Heart left ventricle (tissue), 16 donors: ENCODE results near the gene RPTOR. TPM values are rescaled to one million over a fixed set of nuclear protein-coding genes. Genes with fewer than 3 reads are reported as not detected.

Experiments
- ATAC-seq, 4 donors: fragments of 200-7000 bp; cut with Tn5 transposase; one replicate each; pipeline ENCODE4 v1.9.1; 2020 to 2022; ENCODE audit warnings: moderate library complexity in 4 of 4, mild to moderate bottlenecking in 3 of 4, moderate number of reproducible peaks in 1 of 4
- DNase-seq, 5 donors: peaks; one replicate each; pipeline ENCODE4 v3.0.0-alpha.2; 2020
- H3K27ac ChIP-seq, 12 donors: fragments of 200-600 bp; sonication (generic) in 4 of 12; one replicate each; pipeline versions ENCODE4 v1.5.0 to v1.8.0; 2016 to 2022; ENCODE audit warnings: mild to moderate bottlenecking in 2 of 12
- H3K27me3 ChIP-seq, 9 donors: fragments of 200-600 bp; sonication (generic) in 2 of 9; one replicate each; pipeline versions ENCODE4 v1.5.1 to v1.8.0; 2016 to 2022; ENCODE audit warnings: mild to moderate bottlenecking in 3 of 9
- H3K36me3 ChIP-seq, 9 donors: fragments of 200-600 bp; sonication (generic) in 2 of 9; one replicate each; pipeline versions ENCODE4 v1.5.0 to v1.8.0; 2018 to 2022; ENCODE audit warnings: mild to moderate bottlenecking in 2 of 9
- H3K4me1 ChIP-seq, 12 donors: fragments of 200-600 bp; sonication (generic) in 4 of 12; one replicate each; pipeline versions ENCODE4 v1.5.0 to v1.8.0; 2016 to 2022; ENCODE audit warnings: mild to moderate bottlenecking in 3 of 12
- H3K4me3 ChIP-seq, 12 donors: fragments of 200-600 bp; sonication (generic) in 4 of 12; one replicate each; pipeline versions ENCODE4 v1.5.0 to v1.8.0; 2017 to 2022; ENCODE audit warnings: mild to moderate bottlenecking in 9 of 12, moderate library complexity in 4 of 12
- H3K9me3 ChIP-seq, 12 donors: fragments of 200-600 bp; sonication (generic) in 4 of 12; one replicate each; pipeline versions ENCODE4 v1.5.0 to v1.8.0; 2016 to 2022; ENCODE audit warnings: mild to moderate bottlenecking in 1 of 12
- POLR2A ChIP-seq, 2 donors: fragments of 450-650 bp; IDR thresholded peaks; one replicate each; pipeline ENCODE4 v1.6.1; 2017; ENCODE audit warnings: antibody characterized with exemption in 2 of 2, mild to moderate bottlenecking in 2 of 2, moderate library complexity in 2 of 2
- WGBS, 4 donors: extraction: QIAGEN DNeasy Blood & Tissue Kit in 2 of 4; methylation state at CpG; one replicate each; pipeline versions ENCODE4 v1.1.5 to v1.1.7; 2013 to 2018; 5-methylcytosine and 5-hydroxymethylcytosine counted together
- intact Hi-C, 10 donors: fragments of 100-400 bp; cut with DNase I; formaldehyde crosslinking; loops; one replicate each; pipeline versions ENCODE4 v1.11.1 to v1.14.2; 2022
- polyA plus RNA-seq, 2 donors: library from polyadenylated mRNA; stranded (reverse); fragments of 200-250 nt; gene quantifications; one replicate each; pipeline ENCODE4 v1.2.3, GENCODE V29; 2013
- total RNA-seq, 9 donors: library from RNA; depleted of rRNA in 2 of 9; stranded (reverse); fragments of >200 nt in 2 of 9; fragmentation: NEBNext Ultra II Directional in 3 of 9; extraction: Animal tissue kit (Norgen Biotek cat#: 25700) in 3 of 9; gene quantifications; one replicate each; pipeline versions ENCODE4 v1.1.0 to v1.2.4, GENCODE V29; 2016 to 2023
- TF ChIP-seq, protein P1 (sequence below), 12 donors: fragments of 200-600 bp; sonication (generic) in 4 of 12; IDR thresholded peaks; one replicate each; pipeline versions ENCODE4 v1.5.0 to v1.8.0; 2018 to 2022; ENCODE audit warnings: antibody characterized with exemption in 12 of 12, mild to moderate bottlenecking in 5 of 12
- donor health status: ischemic (EF 13 %, LVEDD 7.1; RV severe dilation, severe dysfunction).
- donor health status: healthy with polysubstance abuse.
- donor health status: DM: no; HTN: yes; CAD: no.
- donor health status: DM: no; HTN: no; CAD: no.
- donor health status: ischemic (EF 25% LVEDD 6.9; RV normal size, moderate dysfunction).
- donor health status: ischemic (EF 25% LVEDD 5.7; RV mildly dilated, moderate dysfunction).
- donor health status: healthy.
- donor health status: DM: yes; HTN: yes; CAD: no.
- donor health status: ischemic (EF 35%, LVEDD 5.7; RV mildly dilated, moderate dysfunction).
- donor health status: nonischemic (EF 11% LVEDD 7.7; RV severe dilation, severe dysfunction).
- donor health status: DM: yes; HTN: yes; CAD: no.
- donor health status: PGD.
- donor health status: ischemic (EF 29% LVEDD 5.4; RV normal size, mild dysfunction).
- donor health status: nonischemic (EF 23%, LVEDD 6.1; RV moderate dilation, normal function).

Gene RPTOR
- total and polyA plus RNA-seq, 11 donors, result 14.7 to 31.7 (median 26.0) TPM

DNA sequence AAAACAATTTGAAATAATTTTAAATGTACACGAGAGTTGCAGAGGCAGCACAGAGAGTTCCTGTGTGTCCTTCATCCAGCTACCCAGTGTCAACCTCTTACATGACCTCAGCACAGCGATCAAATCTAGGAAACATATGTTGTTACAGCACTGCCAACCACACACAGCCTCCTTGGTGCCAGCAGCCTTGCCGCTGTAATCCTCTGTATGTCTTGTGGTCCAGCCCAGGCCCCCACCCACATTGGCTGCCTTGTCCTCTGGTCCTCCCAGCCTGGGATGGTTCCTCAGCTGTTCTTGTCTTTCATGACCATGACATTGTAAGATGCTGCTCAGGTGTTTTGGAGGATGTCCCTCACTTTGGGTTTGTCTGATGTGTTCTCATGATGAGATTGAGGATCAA lies 178.0 kb downstream of the RPTOR start:
- no peak for TF ChIP-seq POLR2A (IDR thresholded peaks at IDR 0.05)
- TF ChIP-seq, protein P1, sequence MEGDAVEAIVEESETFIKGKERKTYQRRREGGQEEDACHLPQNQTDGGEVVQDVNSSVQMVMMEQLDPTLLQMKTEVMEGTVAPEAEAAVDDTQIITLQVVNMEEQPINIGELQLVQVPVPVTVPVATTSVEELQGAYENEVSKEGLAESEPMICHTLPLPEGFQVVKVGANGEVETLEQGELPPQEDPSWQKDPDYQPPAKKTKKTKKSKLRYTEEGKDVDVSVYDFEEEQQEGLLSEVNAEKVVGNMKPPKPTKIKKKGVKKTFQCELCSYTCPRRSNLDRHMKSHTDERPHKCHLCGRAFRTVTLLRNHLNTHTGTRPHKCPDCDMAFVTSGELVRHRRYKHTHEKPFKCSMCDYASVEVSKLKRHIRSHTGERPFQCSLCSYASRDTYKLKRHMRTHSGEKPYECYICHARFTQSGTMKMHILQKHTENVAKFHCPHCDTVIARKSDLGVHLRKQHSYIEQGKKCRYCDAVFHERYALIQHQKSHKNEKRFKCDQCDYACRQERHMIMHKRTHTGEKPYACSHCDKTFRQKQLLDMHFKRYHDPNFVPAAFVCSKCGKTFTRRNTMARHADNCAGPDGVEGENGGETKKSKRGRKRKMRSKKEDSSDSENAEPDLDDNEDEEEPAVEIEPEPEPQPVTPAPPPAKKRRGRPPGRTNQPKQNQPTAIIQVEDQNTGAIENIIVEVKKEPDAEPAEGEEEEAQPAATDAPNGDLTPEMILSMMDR (IDR thresholded peaks at IDR 0.05), result no peak

DNA sequence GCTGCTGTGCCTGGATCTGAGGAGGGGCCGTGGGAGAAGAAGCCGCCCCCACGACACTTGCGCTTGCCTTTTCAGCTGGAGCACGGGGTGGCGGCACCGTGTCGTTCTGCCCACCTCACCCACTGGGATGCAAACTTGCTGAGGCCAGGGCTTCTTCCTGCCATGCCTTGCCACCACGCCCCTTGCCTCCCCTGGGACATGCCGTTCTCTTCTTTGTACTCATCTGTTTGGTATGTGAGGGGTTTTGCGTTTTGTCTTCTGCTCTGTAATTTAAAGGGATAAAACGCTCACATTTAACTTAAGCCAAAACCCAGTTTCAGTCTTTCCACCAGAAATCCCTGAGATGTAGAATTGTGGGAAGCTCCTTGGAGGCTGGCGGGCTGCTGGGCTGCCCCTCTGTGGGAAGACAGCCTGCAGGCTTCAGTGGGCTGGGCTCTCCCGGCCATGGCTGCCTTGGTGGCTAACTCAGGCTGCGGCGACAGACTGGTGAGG lies 180.2 kb downstream of the RPTOR start:
- DNase-seq, result no peak
- 83 to 90% (median 88%) methylated on average over 16 of the region's 16 CpGs for WGBS, 4 donors
- no peaks in the 10 kb centered on the region for H3K36me3 ChIP-seq

More for the DNA sequence above, 178.0 kb downstream of the RPTOR start:
- no peak for ATAC-seq
- no peaks in the 10 kb centered on the region for H3K27me3 ChIP-seq
- no peak overlapping the region for H3K4me3 ChIP-seq
- H3K27ac ChIP-seq, result no peak overlapping the region
- intact Hi-C loops, result no loop called here
- peaks cover 0 to 4% (median 0%) of the 10 kb centered on the region in 12 donors for H3K9me3 ChIP-seq
- no peak for DNase-seq
- peaks cover 0 to 22% (median 9%) of the 10 kb centered on the region in 12 donors for H3K4me1 ChIP-seq
- no peaks in the 10 kb centered on the region for H3K36me3 ChIP-seq
- WGBS, 4 donors, result 85 to 95% (median 88%) methylated on average over 3 of the region's 3 CpGs

DNA sequence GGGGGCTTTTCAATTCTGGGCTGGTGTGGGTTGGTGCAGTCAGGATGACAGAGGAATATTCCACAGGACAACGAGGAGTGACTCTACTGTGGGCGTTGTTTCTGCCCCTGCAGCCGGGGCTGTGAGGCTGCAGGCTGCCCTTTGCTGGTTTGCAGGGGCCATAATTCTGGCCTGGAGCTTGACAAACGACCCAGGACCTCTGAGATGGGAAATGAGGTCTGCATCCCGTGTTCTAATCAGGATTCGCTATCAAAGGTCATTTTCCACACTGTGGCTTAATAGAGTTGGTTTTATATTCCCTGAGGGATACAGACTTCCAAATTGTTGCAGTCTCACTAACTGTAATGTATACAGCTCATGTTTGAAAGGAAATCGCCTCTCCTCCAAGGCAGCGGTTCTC lies 180.9 kb downstream of the RPTOR start:
- 49 to 64% (median 60%) methylated on average over 8 of the region's 8 CpGs for WGBS, 4 donors
- H3K27ac ChIP-seq, result no peak overlapping the region
- TF ChIP-seq, protein P1 (IDR thresholded peaks at IDR 0.05), result no peak
- TF ChIP-seq POLR2A (IDR thresholded peaks at IDR 0.05), result no peak
- intact Hi-C loops, result no loop called here
- H3K4me3 ChIP-seq, result no peak overlapping the region
- ATAC-seq, result peak in 1 of 4 donors; percentile 72
- no peak for DNase-seq
- peaks cover 0 to 22% (median 9%) of the 10 kb centered on the region in 12 donors for H3K4me1 ChIP-seq
- peaks cover 0 to 4% (median 0%) of the 10 kb centered on the region in 12 donors for H3K9me3 ChIP-seq
- H3K36me3 ChIP-seq, result peaks cover 0 to under 1% (median 0%) of the 10 kb centered on the region in 9 donors
- H3K27me3 ChIP-seq, result no peaks in the 10 kb centered on the region

More for the DNA sequence above, 180.2 kb downstream of the RPTOR start:
- intact Hi-C loops, result no loop called here
- no peak overlapping the region for H3K27ac ChIP-seq
- ATAC-seq, result no peak
- peaks cover 0 to 22% (median 9%) of the 10 kb centered on the region in 12 donors for H3K4me1 ChIP-seq
- no peaks in the 10 kb centered on the region for H3K27me3 ChIP-seq
- H3K4me3 ChIP-seq, result no peak overlapping the region
- H3K9me3 ChIP-seq, result peaks cover 0 to 4% (median 0%) of the 10 kb centered on the region in 12 donors
- TF ChIP-seq, protein P1 (IDR thresholded peaks at IDR 0.05), result no peak
- no peak for TF ChIP-seq POLR2A (IDR thresholded peaks at IDR 0.05)

DNA sequence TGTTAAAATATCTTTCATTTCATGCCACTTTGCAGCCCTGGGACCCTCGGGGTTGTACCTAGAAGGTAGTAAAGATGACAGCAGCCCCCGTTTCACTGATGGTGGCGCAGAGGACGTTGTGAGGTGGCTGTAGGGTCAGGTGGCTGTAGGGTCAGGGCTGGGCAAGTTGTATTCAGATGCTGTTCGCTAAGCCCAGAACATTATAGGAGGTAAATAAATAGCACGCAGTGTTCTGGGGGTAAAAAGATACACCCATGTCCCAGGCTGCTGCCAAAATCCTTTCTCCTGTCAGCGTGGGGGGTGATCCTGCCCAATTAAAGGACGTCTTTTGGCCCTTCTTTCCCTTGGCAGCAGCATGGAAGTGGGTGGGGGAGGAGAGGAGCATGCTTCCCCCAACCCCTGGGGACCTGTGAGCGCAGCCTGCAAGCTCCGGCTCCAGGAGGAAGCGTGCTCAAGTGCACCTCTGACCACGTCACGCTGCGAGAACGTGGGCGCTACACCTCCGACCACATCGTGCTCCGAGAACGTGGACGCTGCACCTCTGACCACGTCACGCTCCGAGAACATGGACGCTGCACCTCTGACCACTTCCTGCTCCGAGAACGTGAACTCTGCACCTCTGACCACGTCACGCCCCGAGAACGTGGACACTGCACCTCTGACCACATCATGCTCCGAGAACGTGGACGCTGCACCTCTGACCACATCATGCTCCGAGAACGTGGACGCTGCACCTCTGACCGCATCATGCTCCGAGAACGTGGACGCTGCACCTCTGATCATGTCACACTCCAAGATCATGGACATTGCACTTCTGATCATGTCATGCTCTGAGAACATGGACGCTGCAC lies 182.1 kb downstream of the RPTOR start:
- H3K27ac ChIP-seq, result no peak overlapping the region
- H3K4me3 ChIP-seq, result no peak overlapping the region
- H3K36me3 ChIP-seq, result peaks cover 0 to 9% (median under 1%) of the 10 kb centered on the region in 9 donors
- H3K27me3 ChIP-seq, result no peaks in the 10 kb centered on the region
- no peak for DNase-seq
- intact Hi-C loops, result no loop called here
- ATAC-seq, result no peak
- peaks cover 0 to 17% (median 9%) of the 10 kb centered on the region in 12 donors for H3K4me1 ChIP-seq
- H3K9me3 ChIP-seq, result peaks cover 0 to 4% (median 0%) of the 10 kb centered on the region in 12 donors
- WGBS, 4 donors, result 86 to 92% (median 91%) methylated on average over 33 to 42 of the region's 42 CpGs
- TF ChIP-seq, protein P1 (IDR thresholded peaks at IDR 0.05), result no peak
- no peak for TF ChIP-seq POLR2A (IDR thresholded peaks at IDR 0.05)
